PC-9 (cell line): Measurements from ENCODE around the gene MTCL1. TPM values are rescaled to one million over a fixed set of nuclear protein-coding genes. Genes with fewer than 3 reads are reported as not detected.

Experiments used
- BruUV-seq: library from RNA; stranded (reverse); fragments of 400-500 nt; replicated peaks from 2 replicates; lab custom pipeline; 2021; lab: Mats Ljungman, UMichigan
- CTCF ChIA-PET: fragments of 300-600 bp; sonication (Branson Sonifier 250); formaldehyde crosslinking; loops from one replicate; lab custom pipeline; 2022; ENCODE audit warnings: antibody characterized with exemption; lab: Charles Lee
- POLR2A ChIA-PET: fragments of 300-600 bp; sonication (Branson Sonifier 250); formaldehyde crosslinking; loops from one replicate; lab custom pipeline; 2022; ENCODE audit warnings: antibody characterized with exemption; ENCODE audit not compliant: unreplicated experiment; lab: Charles Lee
- DNase-seq, 2 experiments: peaks; one replicate each; pipeline versions ENCODE4 v3.0.0 to v3.0.0-alpha.2; 2015 to 2022; ENCODE audit warnings: mixed read lengths in 1 of 2
- H2AFZ ChIP-seq: fragments of 200-600 bp; sonication (generic); 2 replicates; pipeline ENCODE4 v1.8.1; 2017; ENCODE audit warnings: antibody characterized with exemption
- H3F3A ChIP-seq: fragments of 200-600 bp; sonication (generic); 2 replicates; pipeline ENCODE4 v1.8.1; 2017; ENCODE audit warnings: antibody characterized with exemption, mild to moderate bottlenecking, low read depth; ENCODE audit not compliant: insufficient read depth
- H3K27ac ChIP-seq: fragments of 200-600 bp; sonication (generic); 2 replicates; pipeline ENCODE4 v1.6.1; 2016; ENCODE audit warnings: mixed run types
- H3K27me3 ChIP-seq: fragments of 200-600 bp; sonication (generic); 2 replicates; pipeline ENCODE4 v1.6.1; 2016; ENCODE audit warnings: low read depth, mixed run types; ENCODE audit not compliant: insufficient read depth
- H3K36me3 ChIP-seq: fragments of 200-600 bp; sonication (generic); 2 replicates; pipeline ENCODE4 v1.6.1; 2016; ENCODE audit warnings: low read depth, mixed run types
- H3K4me1 ChIP-seq: fragments of 200-600 bp; sonication (generic); replicated peaks from 2 replicates; pipeline ENCODE4 v1.6.1; 2016; ENCODE audit warnings: mixed run types; ENCODE audit not compliant: insufficient read depth
- H3K4me2 ChIP-seq: fragments of 200-600 bp; sonication (generic); 2 replicates; pipeline ENCODE4 v1.6.1; 2017; ENCODE audit warnings: mixed run types
- H3K4me3 ChIP-seq: fragments of 200-600 bp; sonication (generic); 2 replicates; pipeline ENCODE4 v1.6.1; 2016; ENCODE audit warnings: mixed run types
- H3K79me2 ChIP-seq: fragments of 200-600 bp; sonication (generic); 2 replicates; pipeline ENCODE4 v1.6.1; 2017; ENCODE audit warnings: low read depth, mixed run types
- H3K9me2 ChIP-seq: fragments of 200-600 bp; sonication (generic); 2 replicates; pipeline ENCODE4 v1.8.1; 2017; ENCODE audit warnings: mild to moderate bottlenecking; ENCODE audit not compliant: insufficient read depth
- H3K9me3 ChIP-seq: fragments of 200-600 bp; sonication (generic); 2 replicates; pipeline ENCODE4 v1.8.1; 2016; ENCODE audit warnings: low read depth; ENCODE audit not compliant: insufficient read depth
- H4K20me1 ChIP-seq: fragments of 200-600 bp; sonication (generic); 2 replicates; pipeline ENCODE4 v1.8.1; 2017; ENCODE audit not compliant: insufficient read depth
- EZH2 ChIP-seq: fragments of 200-600 bp; sonication (generic); IDR thresholded peaks from 2 replicates; pipeline ENCODE4 v1.8.0; 2017; ENCODE audit warnings: antibody characterized with exemption, low read depth
- intact Hi-C: fragments of 100-400 bp; cut with micrococcal nuclease; formaldehyde crosslinking; loops from one replicate; pipeline ENCODE4 v1.10.0; 2022; ENCODE audit not compliant: unreplicated experiment
- total RNA-seq: library from RNA; stranded (reverse); gene quantifications from 2 replicates; pipeline ENCODE4 v1.2.3, GENCODE V29; 2021
- TF ChIP-seq, protein P1 (sequence below): fragments of 200-600 bp; sonication (generic); conservative IDR thresholded peaks from 2 replicates; pipeline ENCODE4 v1.6.1; 2017; ENCODE audit warnings: mixed run types, antibody characterized with exemption, mild to moderate bottlenecking, moderate library complexity

The MTCL1 gene
- total RNA-seq, 1 experiment from 2014 or later = 29.6 TPM

DNA sequence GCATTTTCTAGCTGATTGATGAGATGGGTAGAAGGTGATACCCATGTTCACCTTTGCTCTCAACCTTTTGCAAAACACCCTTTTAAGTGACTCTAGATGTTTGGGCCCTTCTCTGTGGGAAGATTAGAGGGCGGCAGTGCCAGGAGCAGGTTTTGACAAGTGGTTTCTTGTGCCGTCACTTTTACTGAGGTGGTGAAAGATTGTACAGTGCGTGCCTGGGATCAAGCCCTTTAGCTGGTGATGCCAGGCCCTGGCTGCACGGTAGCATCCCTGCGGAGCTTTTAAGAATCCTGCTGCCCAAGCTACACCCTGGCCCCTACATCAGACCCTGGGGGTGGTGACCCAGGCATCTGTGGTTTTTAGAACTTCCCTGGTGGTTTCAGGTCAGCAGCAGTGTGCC, 29.1 kb downstream of the MTCL1 start:
- CTCF ChIA-PET = no interaction called here
- no peak overlapping the region for H2AFZ ChIP-seq
- H3K9me2 ChIP-seq = no peaks in the 10 kb centered on the region
- BruUV-seq = no TSS peak
- POLR2A ChIA-PET = no interaction called here
- no peaks in the 10 kb centered on the region for H3K9me3 ChIP-seq
- no peak overlapping the region for H3K4me2 ChIP-seq
- peaks cover 13% of the 10 kb centered on the region; the same call in 1 of the 2 replicates for H3F3A ChIP-seq
- no peak overlapping the region for H3K4me3 ChIP-seq
- DNase-seq = no peak
- peaks cover 24% of the 10 kb centered on the region for H3K4me1 ChIP-seq
- TF ChIP-seq, protein P1, sequence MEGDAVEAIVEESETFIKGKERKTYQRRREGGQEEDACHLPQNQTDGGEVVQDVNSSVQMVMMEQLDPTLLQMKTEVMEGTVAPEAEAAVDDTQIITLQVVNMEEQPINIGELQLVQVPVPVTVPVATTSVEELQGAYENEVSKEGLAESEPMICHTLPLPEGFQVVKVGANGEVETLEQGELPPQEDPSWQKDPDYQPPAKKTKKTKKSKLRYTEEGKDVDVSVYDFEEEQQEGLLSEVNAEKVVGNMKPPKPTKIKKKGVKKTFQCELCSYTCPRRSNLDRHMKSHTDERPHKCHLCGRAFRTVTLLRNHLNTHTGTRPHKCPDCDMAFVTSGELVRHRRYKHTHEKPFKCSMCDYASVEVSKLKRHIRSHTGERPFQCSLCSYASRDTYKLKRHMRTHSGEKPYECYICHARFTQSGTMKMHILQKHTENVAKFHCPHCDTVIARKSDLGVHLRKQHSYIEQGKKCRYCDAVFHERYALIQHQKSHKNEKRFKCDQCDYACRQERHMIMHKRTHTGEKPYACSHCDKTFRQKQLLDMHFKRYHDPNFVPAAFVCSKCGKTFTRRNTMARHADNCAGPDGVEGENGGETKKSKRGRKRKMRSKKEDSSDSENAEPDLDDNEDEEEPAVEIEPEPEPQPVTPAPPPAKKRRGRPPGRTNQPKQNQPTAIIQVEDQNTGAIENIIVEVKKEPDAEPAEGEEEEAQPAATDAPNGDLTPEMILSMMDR = no peak
- TF ChIP-seq EZH2 = no peak
- no peaks in the 10 kb centered on the region for H3K36me3 ChIP-seq
- no peaks in the 10 kb centered on the region for H3K79me2 ChIP-seq
- H3K27me3 ChIP-seq = no peaks in the 10 kb centered on the region
- no peaks in the 10 kb centered on the region for H4K20me1 ChIP-seq
- intact Hi-C loops = no loop called here
- H3K27ac ChIP-seq = no peak overlapping the region

DNA sequence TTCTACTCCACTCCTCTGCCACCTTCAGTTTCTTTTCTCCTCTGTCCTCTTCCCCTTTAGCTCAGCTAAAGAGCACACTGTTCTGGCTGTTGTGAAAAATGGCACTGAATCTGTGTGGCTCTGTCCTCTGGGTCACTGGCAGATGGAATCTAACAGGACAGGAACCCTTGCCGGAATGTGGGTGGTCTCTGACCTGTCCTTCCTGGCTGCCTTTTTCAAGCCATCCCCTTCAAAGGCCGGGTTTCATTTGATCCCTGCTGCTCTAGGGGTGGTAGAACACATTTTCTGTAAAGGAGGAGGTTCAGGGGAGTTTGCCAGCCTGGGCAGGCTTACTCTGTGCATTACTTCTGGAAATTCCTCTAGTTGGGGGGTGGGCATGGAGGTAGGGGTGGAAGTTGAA, 29.9 kb downstream of the MTCL1 start:
- TF ChIP-seq, protein P1 = no peak
- TF ChIP-seq EZH2 = no peak
- no peak overlapping the region for H3K27ac ChIP-seq
- ChIA-PET CTCF (no interaction called here), POLR2A (no interaction called here)
- H3K27me3 ChIP-seq = no peaks in the 10 kb centered on the region
- no peak overlapping the region for H3K4me2 ChIP-seq
- no peak for DNase-seq
- no peaks in the 10 kb centered on the region for H4K20me1 ChIP-seq
- no peak overlapping the region for H2AFZ ChIP-seq
- H3K9me3 ChIP-seq = no peaks in the 10 kb centered on the region
- H3K79me2 ChIP-seq = no peaks in the 10 kb centered on the region
- peaks cover 7% of the 10 kb centered on the region; the same call in 1 of the 2 replicates for H3F3A ChIP-seq
- BruUV-seq = no TSS peak
- H3K4me3 ChIP-seq = no peak overlapping the region
- peaks cover 17% of the 10 kb centered on the region for H3K4me1 ChIP-seq
- intact Hi-C loops = no loop called here
- no peaks in the 10 kb centered on the region for H3K36me3 ChIP-seq
- no peaks in the 10 kb centered on the region for H3K9me2 ChIP-seq

DNA sequence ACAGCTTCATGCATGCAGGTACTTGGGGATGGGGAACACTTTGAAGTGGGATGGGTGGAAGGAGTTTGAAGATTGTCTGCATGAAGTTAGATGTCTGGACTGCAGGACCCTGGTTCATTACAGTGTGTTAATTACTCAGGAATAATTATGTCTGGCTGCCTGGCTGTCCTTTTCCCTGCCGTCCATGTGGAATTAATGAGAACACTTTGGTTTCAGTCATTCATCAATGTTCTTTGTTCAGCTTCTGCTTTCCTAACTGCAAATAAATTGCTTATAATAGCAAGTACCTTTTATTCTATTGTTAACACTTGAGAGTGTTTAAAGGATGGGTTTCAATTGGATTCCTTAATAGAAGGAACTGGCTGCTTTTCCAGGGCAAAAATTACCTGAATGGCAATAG, 35.8 kb downstream of the MTCL1 start:
- no peak for DNase-seq
- no TSS peak for BruUV-seq
- Histone ChIP-seq H3K79me2 (no peaks in the 10 kb centered on the region), H2AFZ (no peak overlapping the region), H4K20me1 (no peaks in the 10 kb centered on the region), H3K9me2 (no peaks in the 10 kb centered on the region), H3K4me3 (no peak overlapping the region), H3K4me1 (no peaks in the 10 kb centered on the region), H3K9me3 (no peaks in the 10 kb centered on the region), H3K4me2 (no peak overlapping the region), H3K27ac (no peak overlapping the region), H3F3A (no peaks in the 10 kb centered on the region), H3K36me3 (no peaks in the 10 kb centered on the region), H3K27me3 (no peaks in the 10 kb centered on the region)
- POLR2A ChIA-PET = no interaction called here
- CTCF ChIA-PET = no interaction called here
- TF ChIP-seq, protein P1 = no peak
- TF ChIP-seq EZH2 = no peak
- intact Hi-C loops = no loop called here
